ENCODE measurements around the gene PRKCB.
"Not testable (repeated sequence)": the region's sequence is repeated elsewhere in the genome, so short reads cannot be mapped to it uniquely, and the experiment has no call there.

The PRKCB gene

GRCh38 chr16:24075931-24076716 lies 240.3 kb downstream of the PRKCB start:
- intact Hi-C loops (cut with micrococcal nuclease) = no loop called here
- Mint-ChIP-seq H3K36me3 (ENCODE audit: low read depth) (no peaks in the 10 kb centered on the region), H3K27ac (no peak overlapping the region), H3K27me3 (no peaks in the 10 kb centered on the region), H3K4me3 (no peak overlapping the region), H3K9me3 (no peaks in the 10 kb centered on the region), H3K4me1 (ENCODE audit: low read depth) (no peaks in the 10 kb centered on the region)

DNA sequence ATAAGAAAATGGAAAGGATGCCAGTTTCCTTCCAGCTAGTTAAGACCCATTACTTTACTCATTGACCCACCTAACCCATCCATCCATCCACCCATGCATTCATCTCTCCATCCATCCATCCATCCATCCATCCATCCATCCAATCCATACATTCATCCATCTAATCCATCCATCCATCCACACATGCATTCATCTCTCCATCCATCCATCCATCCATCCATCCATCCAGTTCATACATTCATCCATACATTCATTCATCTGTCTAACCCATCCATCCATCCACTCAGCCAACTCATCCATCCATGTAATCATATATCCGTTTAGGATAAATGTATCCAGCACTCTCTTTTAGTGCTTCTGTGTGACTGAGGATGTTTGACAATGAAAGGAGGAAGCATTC lies 241.5 kb downstream of the PRKCB start:
- no peaks in the 10 kb centered on the region for H3K4me1 Mint-ChIP-seq (ENCODE audit: low read depth)
- no peaks in the 10 kb centered on the region for H3K36me3 Mint-ChIP-seq (ENCODE audit: low read depth)
- H3K9me3 Mint-ChIP-seq = no peaks in the 10 kb centered on the region
- no peak overlapping the region for H3K4me3 Mint-ChIP-seq
- no peak overlapping the region for H3K27ac Mint-ChIP-seq
- intact Hi-C loops (cut with micrococcal nuclease) = no loop called here
- H3K27me3 Mint-ChIP-seq = no peaks in the 10 kb centered on the region

- intact Hi-C loops (cut with micrococcal nuclease) = no loop called here
- Mint-ChIP-seq H3K9me3 (no peaks in the 10 kb centered on the region), H3K4me3 (no peak overlapping the region), H3K27ac (no peak overlapping the region), H3K36me3 (ENCODE audit: low read depth) (no peaks in the 10 kb centered on the region), H3K4me1 (ENCODE audit: low read depth) (no peaks in the 10 kb centered on the region), H3K27me3 (no peaks in the 10 kb centered on the region)
Measured at GRCh38 chr16:24077966-24078365, 242.2 kb downstream of the PRKCB start.

DNA sequence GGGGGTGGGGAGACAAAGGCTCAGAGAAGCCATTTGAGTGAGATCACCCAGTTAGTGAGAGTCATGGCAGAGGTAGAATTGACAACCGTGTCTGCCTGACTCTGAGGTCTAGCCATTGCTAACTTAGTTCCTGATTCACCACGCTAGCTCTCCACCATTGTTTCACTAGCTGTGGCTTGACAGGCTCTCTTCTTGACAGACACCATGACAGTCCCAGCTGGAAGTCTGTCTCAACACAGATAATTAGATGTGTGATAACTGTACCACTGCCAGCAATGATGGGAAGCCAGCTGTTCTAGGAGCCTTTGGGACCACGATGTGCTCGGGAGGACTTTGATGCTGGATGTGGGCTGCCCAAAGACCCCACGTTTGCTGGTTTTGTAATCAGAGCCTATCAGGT lies 249.9 kb downstream of the PRKCB start:
- intact Hi-C loops (cut with micrococcal nuclease) = no loop called here
- no peak overlapping the region for H3K4me3 Mint-ChIP-seq
- H3K9me3 Mint-ChIP-seq = peaks cover 9% of the 10 kb centered on the region
- H3K4me1 Mint-ChIP-seq (ENCODE audit: low read depth) = peaks cover 5% of the 10 kb centered on the region
- H3K36me3 Mint-ChIP-seq (ENCODE audit: low read depth) = peaks cover 7% of the 10 kb centered on the region
- no peaks in the 10 kb centered on the region for H3K27me3 Mint-ChIP-seq
- no peak overlapping the region for H3K27ac Mint-ChIP-seq

GRCh38 chr16:24087891-24088410 lies 252.2 kb downstream of the PRKCB start:
- H3K36me3 Mint-ChIP-seq (ENCODE audit: low read depth) = peaks cover 25% of the 10 kb centered on the region
- intact Hi-C loops (cut with micrococcal nuclease) = no loop called here
- H3K27me3 Mint-ChIP-seq = no peaks in the 10 kb centered on the region
- no peak overlapping the region for H3K4me3 Mint-ChIP-seq
- peaks cover 21% of the 10 kb centered on the region for H3K9me3 Mint-ChIP-seq
- peaks cover 5% of the 10 kb centered on the region for H3K4me1 Mint-ChIP-seq (ENCODE audit: low read depth)
- H3K27ac Mint-ChIP-seq = no peak overlapping the region

GRCh38 chr16:24088767-24089166 lies 253.0 kb downstream of the PRKCB start:
- H3K27me3 Mint-ChIP-seq = no peaks in the 10 kb centered on the region
- H3K27ac Mint-ChIP-seq = no peak overlapping the region
- peaks cover 5% of the 10 kb centered on the region for H3K4me1 Mint-ChIP-seq (ENCODE audit: low read depth)
- H3K9me3 Mint-ChIP-seq = peaks cover 21% of the 10 kb centered on the region
- intact Hi-C loops (cut with micrococcal nuclease) = no loop called here
- peaks cover 34% of the 10 kb centered on the region for H3K36me3 Mint-ChIP-seq (ENCODE audit: low read depth)
- H3K4me3 Mint-ChIP-seq = no peak overlapping the region

DNA sequence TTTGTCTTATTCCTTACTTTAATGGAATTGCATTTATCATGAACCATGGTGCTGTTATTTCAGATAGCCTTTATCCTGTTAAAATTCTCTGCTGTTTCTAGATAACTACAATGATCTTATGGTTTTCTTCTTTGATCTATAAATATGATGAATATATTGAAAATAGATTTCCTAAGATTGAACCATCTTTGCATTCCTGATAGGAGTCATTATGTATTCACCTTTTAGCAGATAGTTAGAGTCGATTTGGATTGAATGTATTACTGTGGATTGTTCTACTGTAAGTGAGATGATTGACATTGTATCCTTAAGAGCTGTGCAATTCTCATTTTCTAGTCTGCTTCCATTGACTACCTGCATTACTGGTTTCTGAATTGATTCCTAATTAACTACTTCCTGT lies 255.3 kb downstream of the PRKCB start:
- H3K4me3 Mint-ChIP-seq = no peak overlapping the region
- peaks cover 21% of the 10 kb centered on the region for H3K9me3 Mint-ChIP-seq
- H3K36me3 Mint-ChIP-seq (ENCODE audit: low read depth) = peaks cover 57% of the 10 kb centered on the region
- H3K27me3 Mint-ChIP-seq = no peaks in the 10 kb centered on the region
- intact Hi-C loops (cut with micrococcal nuclease) = no loop called here
- no peak overlapping the region for H3K27ac Mint-ChIP-seq
- H3K4me1 Mint-ChIP-seq (ENCODE audit: low read depth) = no peaks in the 10 kb centered on the region

DNA sequence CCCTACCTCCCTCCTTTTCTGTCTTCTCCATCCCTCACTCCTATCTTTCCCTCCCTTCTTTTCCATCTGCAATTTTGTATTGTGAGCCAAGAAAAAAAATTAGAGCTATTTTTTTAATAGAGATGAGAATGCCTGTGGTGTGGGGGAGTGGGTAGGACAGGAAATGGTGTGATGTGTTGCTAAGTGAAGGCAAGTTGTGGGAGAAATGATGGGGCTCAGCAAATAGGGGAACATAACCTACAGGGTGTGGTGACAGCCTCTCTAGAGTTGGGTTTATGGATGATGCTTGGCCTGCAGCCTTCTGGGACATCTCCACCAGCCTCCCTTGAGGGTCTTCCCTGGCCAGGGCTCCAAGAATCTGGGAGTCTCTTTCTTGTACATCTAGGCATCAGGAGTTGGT lies 257.3 kb downstream of the PRKCB start:
- Mint-ChIP-seq H3K27me3 (no peaks in the 10 kb centered on the region), H3K36me3 (ENCODE audit: low read depth) (peaks cover 72% of the 10 kb centered on the region), H3K4me1 (ENCODE audit: low read depth) (no peaks in the 10 kb centered on the region), H3K4me3 (no peak overlapping the region), H3K27ac (no peak overlapping the region), H3K9me3 (peaks cover 21% of the 10 kb centered on the region)
- intact Hi-C loops (cut with micrococcal nuclease) = no loop called here

- intact Hi-C loops (cut with micrococcal nuclease) = no loop called here
- Mint-ChIP-seq H3K27me3 (no peaks in the 10 kb centered on the region), H3K9me3 (peaks cover 21% of the 10 kb centered on the region), H3K4me1 (ENCODE audit: low read depth) (no peaks in the 10 kb centered on the region), H3K27ac (no peak overlapping the region), H3K4me3 (no peak overlapping the region), H3K36me3 (ENCODE audit: low read depth) (peaks cover 77% of the 10 kb centered on the region)
Measured at GRCh38 chr16:24094660-24095059, 258.9 kb downstream of the PRKCB start.

DNA sequence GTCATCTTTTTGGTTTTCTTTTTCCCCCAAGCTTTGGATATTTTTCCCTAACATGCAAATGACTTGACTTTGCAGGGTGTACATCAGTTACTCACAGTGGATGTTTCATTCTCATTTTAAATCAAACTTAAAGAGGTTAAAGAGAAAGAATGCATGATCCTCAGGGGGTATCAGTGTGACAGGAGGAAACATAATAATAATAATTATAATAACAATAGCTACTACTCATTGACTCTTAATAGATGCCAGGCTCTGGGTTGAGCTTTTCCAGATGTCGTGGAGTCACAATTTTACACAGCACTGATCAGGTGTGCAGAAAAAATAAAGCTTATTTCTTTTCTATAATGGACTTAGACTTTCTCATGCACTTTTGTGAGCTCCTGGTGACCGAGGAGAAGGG lies 263.1 kb downstream of the PRKCB start:
- Mint-ChIP-seq H3K36me3 (ENCODE audit: low read depth) (peaks cover 54% of the 10 kb centered on the region), H3K27me3 (no peaks in the 10 kb centered on the region), H3K9me3 (no peaks in the 10 kb centered on the region), H3K4me3 (no peak overlapping the region), H3K27ac (no peak overlapping the region), H3K4me1 (ENCODE audit: low read depth) (no peaks in the 10 kb centered on the region)
- intact Hi-C loops (cut with micrococcal nuclease) = no loop called here

DNA sequence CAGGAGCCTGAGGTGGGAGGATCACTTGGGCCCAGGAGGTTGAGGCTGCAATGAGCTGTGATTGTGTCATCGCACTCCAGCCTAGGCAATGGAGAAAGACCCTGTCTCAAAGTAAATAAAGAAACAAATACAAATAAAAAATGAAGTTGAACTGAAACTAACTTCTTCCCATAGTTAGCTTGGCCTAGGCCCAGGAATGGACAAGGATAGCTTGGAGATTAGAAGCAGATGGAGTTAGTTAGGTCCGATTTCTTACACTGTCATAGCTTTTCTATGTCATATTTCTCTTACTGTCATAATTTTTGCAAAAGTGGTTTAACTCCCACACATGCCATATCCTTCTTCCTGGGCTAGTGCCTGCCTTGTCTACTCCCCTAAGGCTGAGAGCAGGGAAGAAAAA lies 265.6 kb downstream of the PRKCB start:
- Mint-ChIP-seq H3K36me3 (ENCODE audit: low read depth) (peaks cover 51% of the 10 kb centered on the region), H3K4me1 (ENCODE audit: low read depth) (no peaks in the 10 kb centered on the region), H3K4me3 (no peak overlapping the region), H3K9me3 (no peaks in the 10 kb centered on the region), H3K27me3 (no peaks in the 10 kb centered on the region), H3K27ac (no peak overlapping the region)
- intact Hi-C loops (cut with micrococcal nuclease) = no loop called here

GRCh38 chr16:24102209-24102660 lies 266.5 kb downstream of the PRKCB start:
- Mint-ChIP-seq H3K9me3 (no peaks in the 10 kb centered on the region), H3K27ac (no peak overlapping the region), H3K36me3 (ENCODE audit: low read depth) (peaks cover 44% of the 10 kb centered on the region), H3K27me3 (no peaks in the 10 kb centered on the region), H3K4me1 (ENCODE audit: low read depth) (no peaks in the 10 kb centered on the region), H3K4me3 (no peak overlapping the region)
- intact Hi-C loops (cut with micrococcal nuclease) = no loop called here

GRCh38 chr16:24105471-24105870 lies 269.7 kb downstream of the PRKCB start:
- intact Hi-C loops (cut with micrococcal nuclease); H3K27me3 Mint-ChIP-seq; H3K4me1 Mint-ChIP-seq (ENCODE audit: low read depth); H3K27ac Mint-ChIP-seq; H3K4me3 Mint-ChIP-seq; H3K9me3 Mint-ChIP-seq: not testable (repeated sequence)
- peaks cover 26% of the 10 kb centered on the region for H3K36me3 Mint-ChIP-seq (ENCODE audit: low read depth)

- H3K4me3 Mint-ChIP-seq; intact Hi-C loops (cut with micrococcal nuclease); H3K4me1 Mint-ChIP-seq (ENCODE audit: low read depth); H3K27me3 Mint-ChIP-seq; H3K9me3 Mint-ChIP-seq; H3K27ac Mint-ChIP-seq: not testable (repeated sequence)
- peaks cover 26% of the 10 kb centered on the region for H3K36me3 Mint-ChIP-seq (ENCODE audit: low read depth)
Measured at GRCh38 chr16:24108090-24108489, 272.3 kb downstream of the PRKCB start.
